Lower leg skin (tissue), 3 donors: ENCODE measurements around the gene GPNMB.

Source experiments
- CTCF ChIP-seq, 3 donors: fragments of 450-650 bp; IDR thresholded peaks; one replicate each; pipeline ENCODE4 v1.5.1; 2016; ENCODE audit warnings: antibody characterized with exemption in 3 of 3, mild to moderate bottlenecking in 3 of 3, moderate library complexity in 2 of 3
- POLR2A ChIP-seq, 2 donors: fragments of 450-650 bp; IDR thresholded peaks; one replicate each; pipeline ENCODE4 v1.6.1; 2016 to 2017; ENCODE audit warnings: antibody characterized with exemption in 2 of 2, mild to moderate bottlenecking in 1 of 2, moderate library complexity in 1 of 2

GRCh38 chr7:23208316-23208715 is 38.3 kb upstream of the GPNMB start:
- TF ChIP-seq POLR2A (IDR thresholded peaks at IDR 0.05), result no peak
- TF ChIP-seq CTCF (IDR thresholded peaks at IDR 0.05), result no peak
